ENCODE results near the gene ERGIC1.
"Not testable (repeated sequence)": the region's sequence is repeated elsewhere in the genome, so short reads cannot be mapped to it uniquely, and the experiment has no call there.

Gene ERGIC1

GRCh38 chr5:172845576-172845975, 11.5 kb downstream of the ERGIC1 start:
- Mint-ChIP-seq H3K4me3 (no peak overlapping the region), H3K27ac (no peak overlapping the region), H3K36me3 (peaks cover 11% of the 10 kb centered on the region), H3K9me3 (ENCODE audit: low read depth) (no peaks in the 10 kb centered on the region), H3K4me1 (ENCODE audit: low read depth) (peaks cover 51% of the 10 kb centered on the region), H3K27me3 (no peaks in the 10 kb centered on the region)

- H3K27me3 Mint-ChIP-seq, result no peaks in the 10 kb centered on the region
- peaks cover 51% of the 10 kb centered on the region for H3K4me1 Mint-ChIP-seq (ENCODE audit: low read depth)
- no peak overlapping the region for H3K27ac Mint-ChIP-seq
- peaks cover 11% of the 10 kb centered on the region for H3K36me3 Mint-ChIP-seq
- no peaks in the 10 kb centered on the region for H3K9me3 Mint-ChIP-seq (ENCODE audit: low read depth)
- no peak overlapping the region for H3K4me3 Mint-ChIP-seq
Observed at GRCh38 chr5:172846249-172846648, 12.2 kb downstream of the ERGIC1 start.

GRCh38 chr5:172846677-172847076, 12.6 kb downstream of the ERGIC1 start:
- Mint-ChIP-seq H3K27ac (no peak overlapping the region), H3K27me3 (no peaks in the 10 kb centered on the region), H3K4me1 (ENCODE audit: low read depth) (peaks cover 53% of the 10 kb centered on the region), H3K36me3 (peaks cover 11% of the 10 kb centered on the region), H3K9me3 (ENCODE audit: low read depth) (no peaks in the 10 kb centered on the region), H3K4me3 (no peak overlapping the region)

- H3K4me1 Mint-ChIP-seq (ENCODE audit: low read depth), result peaks cover 53% of the 10 kb centered on the region
- H3K27ac Mint-ChIP-seq; H3K9me3 Mint-ChIP-seq (ENCODE audit: low read depth); H3K36me3 Mint-ChIP-seq; H3K27me3 Mint-ChIP-seq; H3K4me3 Mint-ChIP-seq: not testable (repeated sequence)
Observed at GRCh38 chr5:172847584-172847983, 13.5 kb downstream of the ERGIC1 start.

GRCh38 chr5:172848419-172848818, 14.4 kb downstream of the ERGIC1 start:
- Mint-ChIP-seq H3K4me3 (no peak overlapping the region), H3K27me3 (no peaks in the 10 kb centered on the region), H3K36me3 (peaks cover 3% of the 10 kb centered on the region), H3K4me1 (ENCODE audit: low read depth) (peaks cover 57% of the 10 kb centered on the region), H3K9me3 (ENCODE audit: low read depth) (no peaks in the 10 kb centered on the region), H3K27ac (no peak overlapping the region)

GRCh38 chr5:172849606-172850453, 15.8 kb downstream of the ERGIC1 start:
- H3K4me3 Mint-ChIP-seq, result no peak overlapping the region
- no peaks in the 10 kb centered on the region for H3K9me3 Mint-ChIP-seq (ENCODE audit: low read depth)
- no peaks in the 10 kb centered on the region for H3K27me3 Mint-ChIP-seq
- peaks cover 5% of the 10 kb centered on the region for H3K36me3 Mint-ChIP-seq
- peaks cover 67% of the 10 kb centered on the region for H3K4me1 Mint-ChIP-seq (ENCODE audit: low read depth)
- peak overlapping the region; percentile 73 for H3K27ac Mint-ChIP-seq

- peaks cover 71% of the 10 kb centered on the region for H3K4me1 Mint-ChIP-seq (ENCODE audit: low read depth)
- no peak overlapping the region for H3K4me3 Mint-ChIP-seq
- no peaks in the 10 kb centered on the region for H3K27me3 Mint-ChIP-seq
- H3K9me3 Mint-ChIP-seq (ENCODE audit: low read depth), result no peaks in the 10 kb centered on the region
- H3K27ac Mint-ChIP-seq, result no peak overlapping the region
- H3K36me3 Mint-ChIP-seq, result peaks cover 7% of the 10 kb centered on the region
Observed at GRCh38 chr5:172850454-172850797, 16.4 kb downstream of the ERGIC1 start.

GRCh38 chr5:172851254-172851653, 17.2 kb downstream of the ERGIC1 start:
- not testable (repeated sequence) for H3K9me3 Mint-ChIP-seq (ENCODE audit: low read depth); H3K36me3 Mint-ChIP-seq; H3K4me3 Mint-ChIP-seq; H3K27ac Mint-ChIP-seq; H3K27me3 Mint-ChIP-seq
- peaks cover 69% of the 10 kb centered on the region for H3K4me1 Mint-ChIP-seq (ENCODE audit: low read depth)

- H3K36me3 Mint-ChIP-seq, result peaks cover 8% of the 10 kb centered on the region
- no peaks in the 10 kb centered on the region for H3K9me3 Mint-ChIP-seq (ENCODE audit: low read depth)
- no peaks in the 10 kb centered on the region for H3K27me3 Mint-ChIP-seq
- peak overlapping the region; percentile 0 for H3K4me3 Mint-ChIP-seq
- H3K4me1 Mint-ChIP-seq (ENCODE audit: low read depth), result peaks cover 63% of the 10 kb centered on the region
- peak overlapping the region; percentile 70 for H3K27ac Mint-ChIP-seq
Observed at GRCh38 chr5:172852490-172853354, 18.7 kb downstream of the ERGIC1 start.

- Mint-ChIP-seq H3K36me3 (peaks cover 8% of the 10 kb centered on the region), H3K9me3 (ENCODE audit: low read depth) (no peaks in the 10 kb centered on the region), H3K4me3 (no peak overlapping the region), H3K27me3 (no peaks in the 10 kb centered on the region), H3K27ac (peak overlapping the region; percentile 22), H3K4me1 (ENCODE audit: low read depth) (peaks cover 59% of the 10 kb centered on the region)
Observed at GRCh38 chr5:172853355-172853975, 19.4 kb downstream of the ERGIC1 start.

GRCh38 chr5:172854451-172854871, 20.4 kb downstream of the ERGIC1 start:
- Mint-ChIP-seq H3K9me3 (ENCODE audit: low read depth) (no peaks in the 10 kb centered on the region), H3K4me1 (ENCODE audit: low read depth) (peaks cover 49% of the 10 kb centered on the region), H3K36me3 (peaks cover 8% of the 10 kb centered on the region), H3K27ac (peak overlapping the region; percentile 66), H3K4me3 (no peak overlapping the region), H3K27me3 (no peaks in the 10 kb centered on the region)

GRCh38 chr5:172854971-172855370, 20.9 kb downstream of the ERGIC1 start:
- H3K27me3 Mint-ChIP-seq, result no peaks in the 10 kb centered on the region
- no peaks in the 10 kb centered on the region for H3K9me3 Mint-ChIP-seq (ENCODE audit: low read depth)
- no peak overlapping the region for H3K4me3 Mint-ChIP-seq
- peak overlapping the region; percentile 66 for H3K27ac Mint-ChIP-seq
- peaks cover 8% of the 10 kb centered on the region for H3K36me3 Mint-ChIP-seq
- H3K4me1 Mint-ChIP-seq (ENCODE audit: low read depth), result peaks cover 47% of the 10 kb centered on the region

GRCh38 chr5:172855597-172856292, 21.7 kb downstream of the ERGIC1 start:
- H3K4me1 Mint-ChIP-seq (ENCODE audit: low read depth), result peaks cover 50% of the 10 kb centered on the region
- no peak overlapping the region for H3K27ac Mint-ChIP-seq
- no peak overlapping the region for H3K4me3 Mint-ChIP-seq
- H3K36me3 Mint-ChIP-seq, result peaks cover 8% of the 10 kb centered on the region
- H3K27me3 Mint-ChIP-seq, result no peaks in the 10 kb centered on the region
- no peaks in the 10 kb centered on the region for H3K9me3 Mint-ChIP-seq (ENCODE audit: low read depth)

GRCh38 chr5:172856336-172856735, 22.3 kb downstream of the ERGIC1 start:
- peaks cover 8% of the 10 kb centered on the region for H3K36me3 Mint-ChIP-seq
- peaks cover 55% of the 10 kb centered on the region for H3K4me1 Mint-ChIP-seq (ENCODE audit: low read depth)
- no peak overlapping the region for H3K4me3 Mint-ChIP-seq
- no peaks in the 10 kb centered on the region for H3K9me3 Mint-ChIP-seq (ENCODE audit: low read depth)
- H3K27ac Mint-ChIP-seq, result no peak overlapping the region
- no peaks in the 10 kb centered on the region for H3K27me3 Mint-ChIP-seq
